ENCODE results near the gene EFCAB11. TPM values are rescaled to one million over a fixed set of nuclear protein-coding genes. Genes with fewer than 3 reads are reported as not detected.
A peak's percentile ranks its signal among the peaks of the same experiment; 100 is the strongest.

EFCAB11 gene
- total and polyA plus RNA-seq, 7 donors = 7.2 to 9.0 (median 8.7) TPM

DNA sequence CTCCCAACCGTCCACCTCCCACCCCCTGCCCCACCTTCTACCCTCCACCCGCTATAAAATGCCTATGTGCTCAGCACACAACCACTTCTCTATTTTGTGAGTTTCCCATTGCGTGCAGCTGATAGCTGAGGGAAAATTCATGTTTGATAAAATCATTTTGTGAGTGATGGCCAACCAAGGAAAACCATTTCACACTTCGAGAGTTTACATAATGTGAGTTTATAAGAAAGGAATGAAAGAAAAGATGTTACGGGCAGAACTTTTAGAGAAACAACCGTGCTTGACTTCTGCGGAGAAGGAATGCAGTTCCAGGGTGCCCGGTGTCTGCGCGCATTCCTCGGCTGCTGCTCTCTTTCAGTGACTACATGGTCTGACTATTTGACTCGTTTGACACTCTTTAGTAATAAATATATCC is 140.9 kb downstream of the EFCAB11 start:
- Histone ChIP-seq H3K27me3 (no peaks in the 10 kb centered on the region), H3K4me1 (peaks cover 0 to 41% (median 28%) of the 10 kb centered on the region in 4 donors), H3K36me3 (no peaks in the 10 kb centered on the region), H3K27ac (peak overlapping the region in 3 of 4 donors; percentile 64 to 84 (median 81)), H3K9me3 (no peaks in the 10 kb centered on the region), H3K4me3 (peak overlapping the region in 3 of 4 donors; percentile 16 to 28 (median 23))
- 62 to 81% methylated on average over 12 of the region's 12 CpGs for WGBS, 2 donors
- DNase-seq = no peak
- intact Hi-C loops (cut with DNase I) = no loop called here
- no peak for TF ChIP-seq POLR2A (IDR thresholded peaks at IDR 0.05)
- no peak for TF ChIP-seq POLR2AphosphoS5 (IDR thresholded peaks at IDR 0.05)
- TF ChIP-seq, protein P1, sequence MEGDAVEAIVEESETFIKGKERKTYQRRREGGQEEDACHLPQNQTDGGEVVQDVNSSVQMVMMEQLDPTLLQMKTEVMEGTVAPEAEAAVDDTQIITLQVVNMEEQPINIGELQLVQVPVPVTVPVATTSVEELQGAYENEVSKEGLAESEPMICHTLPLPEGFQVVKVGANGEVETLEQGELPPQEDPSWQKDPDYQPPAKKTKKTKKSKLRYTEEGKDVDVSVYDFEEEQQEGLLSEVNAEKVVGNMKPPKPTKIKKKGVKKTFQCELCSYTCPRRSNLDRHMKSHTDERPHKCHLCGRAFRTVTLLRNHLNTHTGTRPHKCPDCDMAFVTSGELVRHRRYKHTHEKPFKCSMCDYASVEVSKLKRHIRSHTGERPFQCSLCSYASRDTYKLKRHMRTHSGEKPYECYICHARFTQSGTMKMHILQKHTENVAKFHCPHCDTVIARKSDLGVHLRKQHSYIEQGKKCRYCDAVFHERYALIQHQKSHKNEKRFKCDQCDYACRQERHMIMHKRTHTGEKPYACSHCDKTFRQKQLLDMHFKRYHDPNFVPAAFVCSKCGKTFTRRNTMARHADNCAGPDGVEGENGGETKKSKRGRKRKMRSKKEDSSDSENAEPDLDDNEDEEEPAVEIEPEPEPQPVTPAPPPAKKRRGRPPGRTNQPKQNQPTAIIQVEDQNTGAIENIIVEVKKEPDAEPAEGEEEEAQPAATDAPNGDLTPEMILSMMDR (IDR thresholded peaks at IDR 0.05) = no peak
- TF ChIP-seq EP300 (IDR thresholded peaks at IDR 0.05) = no peak

DNA sequence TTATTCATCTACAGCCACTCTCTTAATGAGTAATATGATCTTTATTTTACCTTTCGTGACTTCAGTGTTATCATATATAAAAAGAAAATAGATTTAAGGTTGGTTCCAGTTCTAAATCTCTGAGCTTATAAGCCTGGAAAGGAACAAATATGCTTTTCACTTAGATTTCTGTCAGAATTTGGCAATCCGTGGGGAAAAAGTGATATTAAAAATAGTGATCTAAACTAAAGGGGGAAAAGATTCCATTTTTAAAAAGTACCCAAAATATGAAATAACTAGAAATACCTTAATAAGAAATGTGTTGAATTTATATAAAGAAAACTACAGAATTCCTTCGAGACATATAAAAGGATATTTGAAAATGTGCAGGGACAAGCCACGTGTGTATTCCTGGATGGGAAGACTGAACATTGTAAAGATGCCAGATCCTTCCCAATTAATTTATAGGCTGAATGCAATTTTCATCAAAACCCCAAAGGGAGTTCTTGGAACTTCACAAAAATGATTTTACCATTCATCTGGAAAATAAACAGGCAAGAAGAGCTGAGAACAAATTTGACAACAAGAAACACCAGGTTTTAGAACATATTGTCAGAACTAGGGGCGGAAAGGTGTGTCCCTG is 142.5 kb downstream of the EFCAB11 start:
- TF ChIP-seq POLR2A (IDR thresholded peaks at IDR 0.05) (no peak), EP300 (IDR thresholded peaks at IDR 0.05) (peak in 1 of 4 donors; percentile 18), POLR2AphosphoS5 (IDR thresholded peaks at IDR 0.05) (peak in 1 of 4 donors; percentile 35)
- TF ChIP-seq, protein P1 (IDR thresholded peaks at IDR 0.05) = no peak
- Histone ChIP-seq H3K9me3 (no peaks in the 10 kb centered on the region), H3K27me3 (no peaks in the 10 kb centered on the region), H3K36me3 (no peaks in the 10 kb centered on the region), H3K4me1 (peaks cover 0 to 25% (median 15%) of the 10 kb centered on the region in 4 donors), H3K4me3 (no peak overlapping the region), H3K27ac (peak overlapping the region in 1 of 4 donors; percentile 84)
- intact Hi-C loops (cut with DNase I) = no loop called here
- no peak for DNase-seq
- 93% methylated on average over 5 of the region's 5 CpGs for WGBS, 2 donors

DNA sequence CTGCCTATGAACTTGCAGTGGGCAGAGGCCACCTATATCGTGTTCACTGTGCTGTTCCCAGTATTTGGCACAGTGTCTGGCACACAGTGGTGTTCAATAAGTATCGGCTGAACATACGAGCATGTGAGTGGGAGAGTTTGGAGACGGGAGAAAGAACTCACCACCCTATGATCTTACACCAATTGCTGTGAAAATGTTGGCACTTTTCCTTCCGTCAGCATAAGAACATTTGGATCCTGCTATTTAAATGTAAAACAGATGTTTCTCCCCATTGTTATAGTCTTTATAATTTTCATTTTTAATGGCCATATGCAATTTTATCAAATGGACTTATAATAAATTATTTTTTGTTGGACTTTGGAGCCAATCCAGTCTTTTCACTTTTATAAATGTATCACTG is 144.4 kb downstream of the EFCAB11 start:
- no peaks in the 10 kb centered on the region for H3K36me3 ChIP-seq
- no peak overlapping the region for H3K4me3 ChIP-seq
- H3K27ac ChIP-seq = no peak overlapping the region
- intact Hi-C loops (cut with DNase I) = no loop called here
- H3K9me3 ChIP-seq = no peaks in the 10 kb centered on the region
- 88 to 94% methylated on average over 5 of the region's 5 CpGs for WGBS, 2 donors
- DNase-seq = no peak
- H3K4me1 ChIP-seq = peaks cover 0 to 34% (median 20%) of the 10 kb centered on the region in 4 donors
- H3K27me3 ChIP-seq = no peaks in the 10 kb centered on the region
- TF ChIP-seq, protein P1 (IDR thresholded peaks at IDR 0.05) = no peak
- TF ChIP-seq EP300 (IDR thresholded peaks at IDR 0.05) = no peak
- no peak for TF ChIP-seq POLR2A (IDR thresholded peaks at IDR 0.05)
- no peak for TF ChIP-seq POLR2AphosphoS5 (IDR thresholded peaks at IDR 0.05)

DNA sequence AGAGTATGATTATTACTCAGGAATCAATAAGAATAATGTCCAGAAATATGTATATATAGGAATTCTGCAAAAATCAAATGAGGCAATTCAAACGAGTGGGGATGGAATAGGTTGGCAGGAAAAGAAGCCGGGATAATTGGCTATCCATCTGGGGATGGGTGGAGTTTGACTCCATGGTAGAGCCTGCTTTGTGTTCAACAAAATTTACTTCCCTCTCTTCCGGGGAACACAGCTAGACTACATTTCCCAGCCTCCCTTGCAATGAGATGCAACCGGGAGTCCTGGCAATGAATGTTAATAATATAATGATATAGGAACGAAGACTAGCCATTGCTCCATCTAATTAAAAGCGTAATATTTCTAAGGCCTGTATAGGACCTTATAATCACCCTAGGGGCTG is 146.6 kb downstream of the EFCAB11 start:
- H3K27me3 ChIP-seq = no peaks in the 10 kb centered on the region
- H3K4me3 ChIP-seq = no peak overlapping the region
- no peak for DNase-seq
- 90 to 94% methylated on average over 6 of the region's 6 CpGs for WGBS, 2 donors
- no peak for TF ChIP-seq EP300 (IDR thresholded peaks at IDR 0.05)
- no peak for TF ChIP-seq POLR2AphosphoS5 (IDR thresholded peaks at IDR 0.05)
- TF ChIP-seq, protein P1 (IDR thresholded peaks at IDR 0.05) = no peak
- no peak for TF ChIP-seq POLR2A (IDR thresholded peaks at IDR 0.05)
- no peaks in the 10 kb centered on the region for H3K36me3 ChIP-seq
- no peak overlapping the region for H3K27ac ChIP-seq
- no peaks in the 10 kb centered on the region for H3K9me3 ChIP-seq
- peaks cover 0 to 28% (median 12%) of the 10 kb centered on the region in 4 donors for H3K4me1 ChIP-seq
- intact Hi-C loops (cut with DNase I) = no loop called here

DNA sequence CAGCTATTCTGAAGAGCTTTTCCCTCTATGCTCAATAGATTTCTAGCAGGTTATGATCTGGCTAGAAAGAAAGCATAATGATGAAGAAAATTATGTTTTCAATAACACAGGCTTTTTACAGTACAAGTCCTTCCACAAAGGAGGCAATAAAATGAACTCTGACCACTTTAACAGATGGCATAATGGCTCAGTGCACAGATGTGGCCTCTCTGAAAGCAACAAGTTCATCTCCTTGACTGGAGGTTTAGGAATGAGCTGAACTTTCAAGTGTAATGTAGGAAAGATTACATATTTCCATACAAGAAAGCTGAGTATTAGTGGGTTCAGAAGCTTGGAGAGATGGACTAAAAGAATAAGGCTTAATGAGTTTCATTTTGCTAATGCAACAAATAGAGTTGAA is 147.4 kb downstream of the EFCAB11 start:
- no peaks in the 10 kb centered on the region for H3K9me3 ChIP-seq
- no peaks in the 10 kb centered on the region for H3K36me3 ChIP-seq
- peaks cover 0 to 20% (median 10%) of the 10 kb centered on the region in 4 donors for H3K4me1 ChIP-seq
- intact Hi-C loops (cut with DNase I) = no loop called here
- TF ChIP-seq POLR2AphosphoS5 (IDR thresholded peaks at IDR 0.05) (no peak), POLR2A (IDR thresholded peaks at IDR 0.05) (no peak), EP300 (IDR thresholded peaks at IDR 0.05) (no peak)
- TF ChIP-seq, protein P1 (IDR thresholded peaks at IDR 0.05) = no peak
- no peak overlapping the region for H3K4me3 ChIP-seq
- H3K27me3 ChIP-seq = no peaks in the 10 kb centered on the region
- no peak overlapping the region for H3K27ac ChIP-seq
- no peak for DNase-seq
